PC-3 (cell line): ENCODE measurements around the gene PVALB. TPM values are rescaled to one million over a fixed set of nuclear protein-coding genes. Genes with fewer than 3 reads are reported as not detected.

Experiments
- ATAC-seq: fragments of 200-7000 bp; cut with Tn5 transposase; 2 replicates; pipeline ENCODE4 v1.9.1; 2020; ENCODE audit warnings: mild to moderate bottlenecking, moderate library complexity
- BruUV-seq: library from RNA; stranded (reverse); fragments of 400-500 nt; replicated peaks from 2 replicates; lab custom pipeline; 2021; lab: Mats Ljungman, UMichigan
- CTCF ChIA-PET: fragments of 300-600 bp; sonication (Branson Sonifier 250); formaldehyde crosslinking; loops from one replicate; lab custom pipeline; 2022; ENCODE audit warnings: antibody characterized with exemption; lab: Charles Lee
- POLR2A ChIA-PET: fragments of 300-600 bp; sonication (Branson Sonifier 250); formaldehyde crosslinking; loops from one replicate; lab custom pipeline; 2022; ENCODE audit warnings: antibody characterized with exemption; ENCODE audit not compliant: unreplicated experiment; lab: Charles Lee
- DNase-seq: peaks from one replicate; pipeline ENCODE4 v3.0.0-alpha.2; 2015
- H2AFZ ChIP-seq: fragments of 300-600 bp; sonication (generic); 2 replicates; pipeline ENCODE4 v1.6.0; 2016; ENCODE audit warnings: antibody characterized with exemption, low read length
- H3F3A ChIP-seq: fragments of 300-600 bp; sonication (generic); one replicate; pipeline ENCODE4 v1.6.0; 2017; ENCODE audit warnings: antibody characterized with exemption, low read length, control low read depth, mild to moderate bottlenecking; ENCODE audit not compliant: unreplicated experiment
- H3K27ac ChIP-seq: fragments of 300-600 bp; sonication (generic); 2 replicates; pipeline ENCODE4 v1.5.1; 2016; ENCODE audit warnings: mild to moderate bottlenecking, low read length
- H3K27me3 ChIP-seq: fragments of 300-600 bp; sonication (generic); 2 replicates; pipeline ENCODE4 v1.6.1; 2016; ENCODE audit warnings: low read length, mixed read lengths
- H3K36me3 ChIP-seq: fragments of 300-600 bp; sonication (generic); 2 replicates; pipeline ENCODE4 v1.6.1; 2016; ENCODE audit warnings: low read depth, mixed run types, low read length, mixed read lengths
- H3K4me1 ChIP-seq: fragments of 300-600 bp; sonication (generic); 2 replicates; pipeline ENCODE4 v1.5.1; 2016; ENCODE audit warnings: low read length; ENCODE audit not compliant: insufficient read depth
- H3K4me2 ChIP-seq: fragments of 300-600 bp; sonication (generic); 2 replicates; pipeline ENCODE4 v1.6.0; 2016; ENCODE audit warnings: low read length
- H3K4me3 ChIP-seq: fragments of 300-600 bp; sonication (generic); 2 replicates; pipeline ENCODE4 v1.5.1; 2016; ENCODE audit warnings: mild to moderate bottlenecking, low read length, mixed read lengths
- H3K79me2 ChIP-seq: fragments of 300-600 bp; sonication (generic); 2 replicates; pipeline ENCODE4 v1.6.1; 2017; ENCODE audit warnings: low read length, mixed read lengths
- H3K9ac ChIP-seq: fragments of 300-600 bp; sonication (generic); 2 replicates; pipeline ENCODE4 v1.6.0; 2016; ENCODE audit warnings: mild to moderate bottlenecking, low read length
- H3K9me2 ChIP-seq: fragments of 300-600 bp; sonication (generic); replicated peaks from 2 replicates; pipeline ENCODE4 v1.6.1; 2016; ENCODE audit warnings: mixed run types, low read length, mixed read lengths
- H3K9me3 ChIP-seq: fragments of 300-600 bp; sonication (generic); 2 replicates; pipeline ENCODE4 v1.6.1; 2016; ENCODE audit warnings: low read length, mixed read lengths
- H4K20me1 ChIP-seq: fragments of 300-600 bp; sonication (generic); 2 replicates; pipeline ENCODE4 v1.6.1; 2016; ENCODE audit warnings: low read length, mixed read lengths
- EZH2 ChIP-seq: fragments of 300-600 bp; sonication (generic); IDR thresholded peaks from one replicate; pipeline ENCODE4 v1.6.1; 2017; ENCODE audit warnings: antibody characterized with exemption, mild to moderate bottlenecking, low read length; ENCODE audit not compliant: unreplicated experiment
- EZH2phosphoT487 ChIP-seq: fragments of 300-600 bp; sonication (generic); IDR thresholded peaks from 2 replicates; pipeline ENCODE4 v1.6.1; 2018; ENCODE audit warnings: mild to moderate bottlenecking, antibody characterized with exemption, low read length, borderline replicate concordance
- intact Hi-C: fragments of 100-400 bp; cut with micrococcal nuclease; formaldehyde crosslinking; loops from 2 replicates; pipeline ENCODE4 v1.9.0; 2023
- total RNA-seq: library from RNA; depleted of rRNA; stranded (reverse); fragments of >200 nt; gene quantifications from 2 replicates; pipeline ENCODE4 v1.2.3, GENCODE V29; 2014
- TF ChIP-seq, protein P1 (sequence below): fragments of 300-600 bp; sonication (generic); conservative IDR thresholded peaks from 2 replicates; pipeline ENCODE4 v1.5.1; 2017; ENCODE audit warnings: antibody characterized with exemption, low read depth, mild to moderate bottlenecking, low read length

The PVALB gene
- total RNA-seq, 1 experiment from 2014 or later, result not detected

DNA sequence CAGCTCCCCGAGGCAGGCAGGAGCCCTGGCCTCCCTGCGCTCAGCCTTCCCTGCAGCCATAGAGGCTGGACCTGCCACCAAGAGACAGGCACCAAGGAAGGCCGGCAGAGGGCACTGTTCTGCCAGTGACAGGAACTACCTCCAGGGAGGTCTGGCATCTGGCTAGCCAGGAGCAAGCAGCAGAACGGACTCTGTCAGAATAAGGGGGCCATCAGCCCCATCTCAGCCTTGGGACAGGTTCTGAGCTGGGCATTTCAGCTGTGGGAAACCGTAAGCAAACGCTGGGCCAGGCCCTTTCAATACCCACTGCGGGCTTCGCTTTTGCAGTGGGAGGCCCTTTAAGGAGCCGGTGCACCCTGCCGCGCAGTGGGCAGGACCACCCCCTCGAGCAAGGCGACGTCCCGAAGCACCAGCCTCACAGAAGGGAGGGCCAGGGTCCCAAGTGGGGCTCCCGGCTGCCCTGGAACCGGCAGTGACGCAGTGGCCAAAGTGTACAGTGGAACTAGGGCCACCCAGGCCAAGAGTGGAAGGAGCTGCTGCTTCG lies 59.1 kb downstream of the PVALB start:
- Histone ChIP-seq H4K20me1 (no peaks in the 10 kb centered on the region), H3F3A (no peaks in the 10 kb centered on the region), H3K9me2 (no peaks in the 10 kb centered on the region), H3K9ac (no peak overlapping the region), H3K4me3 (no peak overlapping the region), H2AFZ (no peak overlapping the region), H3K4me1 (no peaks in the 10 kb centered on the region), H3K79me2 (no peaks in the 10 kb centered on the region), H3K9me3 (no peaks in the 10 kb centered on the region), H3K36me3 (no peaks in the 10 kb centered on the region), H3K4me2 (no peak overlapping the region), H3K27me3 (no peaks in the 10 kb centered on the region), H3K27ac (no peak overlapping the region)
- peak; percentile 92 for ATAC-seq
- intact Hi-C loops, result no loop called here
- ChIA-PET CTCF (interaction anchor here (0.5 to 1.0 kb wide), 3 partner anchors 16 to 18 kb away, joined by 3 to 5 read pairs (median 5); partner anchors contain the start of gene IFT27), POLR2A (no interaction called here)
- no peak for TF ChIP-seq EZH2phosphoT487
- TF ChIP-seq EZH2, result no peak
- TF ChIP-seq, protein P1, sequence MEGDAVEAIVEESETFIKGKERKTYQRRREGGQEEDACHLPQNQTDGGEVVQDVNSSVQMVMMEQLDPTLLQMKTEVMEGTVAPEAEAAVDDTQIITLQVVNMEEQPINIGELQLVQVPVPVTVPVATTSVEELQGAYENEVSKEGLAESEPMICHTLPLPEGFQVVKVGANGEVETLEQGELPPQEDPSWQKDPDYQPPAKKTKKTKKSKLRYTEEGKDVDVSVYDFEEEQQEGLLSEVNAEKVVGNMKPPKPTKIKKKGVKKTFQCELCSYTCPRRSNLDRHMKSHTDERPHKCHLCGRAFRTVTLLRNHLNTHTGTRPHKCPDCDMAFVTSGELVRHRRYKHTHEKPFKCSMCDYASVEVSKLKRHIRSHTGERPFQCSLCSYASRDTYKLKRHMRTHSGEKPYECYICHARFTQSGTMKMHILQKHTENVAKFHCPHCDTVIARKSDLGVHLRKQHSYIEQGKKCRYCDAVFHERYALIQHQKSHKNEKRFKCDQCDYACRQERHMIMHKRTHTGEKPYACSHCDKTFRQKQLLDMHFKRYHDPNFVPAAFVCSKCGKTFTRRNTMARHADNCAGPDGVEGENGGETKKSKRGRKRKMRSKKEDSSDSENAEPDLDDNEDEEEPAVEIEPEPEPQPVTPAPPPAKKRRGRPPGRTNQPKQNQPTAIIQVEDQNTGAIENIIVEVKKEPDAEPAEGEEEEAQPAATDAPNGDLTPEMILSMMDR, result peak; percentile 75
- DNase-seq, result peak; percentile 65
- no TSS peak for BruUV-seq

DNA sequence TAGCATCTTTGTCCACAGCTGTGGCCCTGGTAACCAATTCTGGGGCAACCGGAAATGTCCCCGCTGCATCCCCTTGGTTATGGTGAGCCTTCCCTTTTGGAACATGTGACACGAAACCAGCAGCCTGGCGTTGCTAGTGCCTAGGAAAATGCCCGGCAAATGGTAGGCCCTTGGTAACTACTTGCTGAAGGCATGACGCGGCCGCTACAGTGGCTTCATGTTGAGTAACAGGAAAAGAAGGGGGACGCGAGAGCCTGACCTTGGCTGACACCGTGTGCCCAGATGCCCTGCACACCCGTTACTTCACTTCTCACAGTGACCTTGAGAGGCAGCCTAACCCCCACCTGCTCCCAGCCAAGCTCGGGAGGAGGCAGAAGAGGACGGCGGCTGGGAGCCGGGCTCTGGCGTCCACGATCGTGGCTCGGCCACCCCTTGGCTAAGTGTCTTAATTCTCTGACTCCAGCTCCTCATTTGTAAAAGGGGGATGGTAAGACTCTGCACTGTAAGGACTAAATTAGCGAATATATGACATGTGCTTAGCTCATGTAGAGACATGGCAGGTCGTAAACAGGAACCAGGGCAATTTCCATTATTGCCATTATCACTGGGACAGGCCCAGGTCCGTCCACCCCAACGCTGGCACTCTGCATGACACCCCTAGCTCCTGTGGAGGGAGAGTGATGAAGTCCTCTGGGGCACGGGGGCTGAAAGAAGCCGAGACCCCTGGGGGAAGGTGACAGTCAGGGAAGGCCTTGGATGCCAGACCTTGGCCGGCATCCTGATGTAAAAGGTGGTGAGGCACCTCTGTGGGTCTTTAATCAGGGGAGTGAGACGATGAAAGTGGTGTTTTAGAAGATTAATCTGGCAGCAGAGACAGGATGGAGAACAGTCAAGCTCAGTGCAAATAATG lies 59.8 kb downstream of the PVALB start:
- ChIA-PET CTCF (interaction anchor here (1.0 kb wide), 2 partner anchors 17 to 19 kb away, joined by 5 read pairs; partner anchors contain the start of gene IFT27), POLR2A (no interaction called here)
- no peak for DNase-seq
- H3F3A ChIP-seq, result no peaks in the 10 kb centered on the region
- TF ChIP-seq EZH2phosphoT487 (no peak), EZH2 (no peak)
- TF ChIP-seq, protein P1, result no peak
- H2AFZ ChIP-seq, result no peak overlapping the region
- no peaks in the 10 kb centered on the region for H3K9me2 ChIP-seq
- H3K9me3 ChIP-seq, result no peaks in the 10 kb centered on the region
- intact Hi-C loops, result no loop called here
- H3K36me3 ChIP-seq, result no peaks in the 10 kb centered on the region
- H3K9ac ChIP-seq, result no peak overlapping the region
- H4K20me1 ChIP-seq, result no peaks in the 10 kb centered on the region
- no peak overlapping the region for H3K4me3 ChIP-seq
- BruUV-seq, result no TSS peak
- no peak overlapping the region for H3K27ac ChIP-seq
- no peak overlapping the region for H3K4me2 ChIP-seq
- no peaks in the 10 kb centered on the region for H3K79me2 ChIP-seq
- no peaks in the 10 kb centered on the region for H3K27me3 ChIP-seq
- H3K4me1 ChIP-seq, result no peaks in the 10 kb centered on the region
- no peak for ATAC-seq

GRCh38 chr22:36756031-36756430 lies 60.8 kb downstream of the PVALB start:
- Histone ChIP-seq H2AFZ (no peak overlapping the region), H3K36me3 (no peaks in the 10 kb centered on the region), H3K27ac (no peak overlapping the region), H3K27me3 (no peaks in the 10 kb centered on the region), H3K9me3 (no peaks in the 10 kb centered on the region), H3K9ac (no peak overlapping the region), H3K79me2 (no peaks in the 10 kb centered on the region), H3F3A (no peaks in the 10 kb centered on the region), H4K20me1 (no peaks in the 10 kb centered on the region), H3K4me3 (no peak overlapping the region), H3K4me1 (no peaks in the 10 kb centered on the region), H3K9me2 (no peaks in the 10 kb centered on the region), H3K4me2 (no peak overlapping the region)
- ChIA-PET POLR2A (interaction anchor here (0.6 kb wide), 1 partner anchor 14 kb away, joined by 3 read pairs; no protein-coding TSS in a partner anchor), CTCF (interaction anchor here (0.7 kb wide), 1 partner anchor 209 kb away, joined by 4 read pairs; no protein-coding TSS in a partner anchor)
- no TSS peak for BruUV-seq
- intact Hi-C loops, result no loop called here
- DNase-seq (no peak), ATAC-seq (no peak)
- TF ChIP-seq EZH2phosphoT487, result no peak
- TF ChIP-seq, protein P1, result no peak
- no peak for TF ChIP-seq EZH2
